Panc1 (cell line): ENCODE results near the gene GDF15. TPM values are rescaled to one million over a fixed set of nuclear protein-coding genes. Genes with fewer than 3 reads are reported as not detected.

Experiments used
- ATAC-seq: fragments of 200-7000 bp; cut with Tn5 transposase; 2 replicates; pipeline ENCODE4 v1.9.1; 2020; ENCODE audit warnings: mild to moderate bottlenecking, moderate library complexity
- BruUV-seq: library from RNA; stranded (reverse); fragments of 400-500 nt; replicated peaks from 2 replicates; lab custom pipeline; 2021; lab: Mats Ljungman, UMichigan
- CTCF ChIA-PET: fragments of 300-600 bp; sonication (Branson Sonifier 250); formaldehyde crosslinking; loops from one replicate; lab custom pipeline; 2022; ENCODE audit warnings: antibody characterized with exemption; lab: Charles Lee
- POLR2A ChIA-PET: fragments of 300-600 bp; sonication (Branson Sonifier 250); formaldehyde crosslinking; loops from one replicate; lab custom pipeline; 2022; ENCODE audit warnings: antibody characterized with exemption; lab: Charles Lee
- DNase-seq: peaks from one replicate; pipeline ENCODE4 v3.0.0-alpha.2; 2010; ENCODE audit warnings: low read depth, low spot score
- H3K27ac ChIP-seq: 2 replicates; pipeline ENCODE4 v1.5.1; 2011; ENCODE audit warnings: mild to moderate bottlenecking, low read length, inconsistent platforms
- H3K27me3 ChIP-seq: fragments of 200-500 bp; sonication (Bioruptor generic); 2 replicates; pipeline ENCODE4 v1.6.0; 2014; ENCODE audit warnings: low read length, inconsistent platforms; ENCODE audit not compliant: control insufficient read depth, insufficient read depth
- H3K36me3 ChIP-seq: fragments of 200-500 bp; sonication (Bioruptor generic); 2 replicates; pipeline ENCODE4 v1.5.1; 2014; ENCODE audit warnings: inconsistent platforms, mild to moderate bottlenecking, low read length, moderate library complexity; ENCODE audit not compliant: control insufficient read depth, insufficient read depth
- H3K4me1 ChIP-seq: 2 replicates; pipeline ENCODE4 v1.5.1; 2011; ENCODE audit warnings: inconsistent platforms, mild to moderate bottlenecking, low read length, moderate library complexity; ENCODE audit not compliant: control insufficient read depth, insufficient read depth
- H3K4me3 ChIP-seq, 2 experiments: 2 replicates each; pipeline ENCODE4 v1.5.1; 2011 to 2012; ENCODE audit warnings: low read depth in 2 of 2, low read length in 2 of 2, mild to moderate bottlenecking in 2 of 2, inconsistent platforms in 1 of 2, moderate library complexity in 1 of 2
- H3K9me3 ChIP-seq: fragments of 200-500 bp; sonication (Bioruptor generic); 2 replicates; pipeline ENCODE4 v1.5.1; 2014; ENCODE audit warnings: low read depth, mild to moderate bottlenecking, inconsistent platforms, low read length, moderate library complexity; ENCODE audit not compliant: control insufficient read depth, insufficient read depth
- CTCF ChIP-seq: fragments of 450-650 bp; IDR thresholded peaks from 2 replicates; pipeline ENCODE4 v1.5.1; 2017; ENCODE audit warnings: mild to moderate bottlenecking
- POLR2AphosphoS5 ChIP-seq: IDR thresholded peaks from 2 replicates; pipeline ENCODE4 v1.6.1; 2012; ENCODE audit warnings: mild to moderate bottlenecking, low read depth, low read length, moderate library complexity
- REST ChIP-seq, 2 experiments: IDR thresholded peaks; 2 replicates each; pipeline ENCODE4 v1.6.1; 2011 to 2012; ENCODE audit warnings: low read depth in 2 of 2, control low read depth in 1 of 2, low read length in 1 of 2, mild to moderate bottlenecking in 1 of 2, moderate library complexity in 1 of 2; ENCODE audit not compliant: insufficient read depth in 1 of 2
- SIN3A ChIP-seq: IDR thresholded peaks from 2 replicates; pipeline ENCODE4 v1.6.1; 2012; ENCODE audit warnings: low read depth, mild to moderate bottlenecking, low read length, moderate library complexity, borderline replicate concordance; ENCODE audit not compliant: insufficient read depth
- in situ Hi-C: cut with HindIII; loops from 2 replicates; pipeline ENCODE4 v1.10.0; 2016; ENCODE audit warnings: low sequenced_read_pairs, low pct_unique_long_range_greater_than_20kb
- intact Hi-C: fragments of 100-400 bp; cut with micrococcal nuclease; formaldehyde crosslinking; loops from one replicate; pipeline ENCODE4 v1.10.0; 2022; ENCODE audit not compliant: unreplicated experiment
- total RNA-seq: library from RNA; stranded (reverse); gene quantifications from one replicate; pipeline ENCODE4 v1.2.1, GENCODE V29; 2021; ENCODE audit not compliant: unreplicated experiment

Gene GDF15
- total RNA-seq, 1 experiment from 2014 or later: 335 TPM

DNA sequence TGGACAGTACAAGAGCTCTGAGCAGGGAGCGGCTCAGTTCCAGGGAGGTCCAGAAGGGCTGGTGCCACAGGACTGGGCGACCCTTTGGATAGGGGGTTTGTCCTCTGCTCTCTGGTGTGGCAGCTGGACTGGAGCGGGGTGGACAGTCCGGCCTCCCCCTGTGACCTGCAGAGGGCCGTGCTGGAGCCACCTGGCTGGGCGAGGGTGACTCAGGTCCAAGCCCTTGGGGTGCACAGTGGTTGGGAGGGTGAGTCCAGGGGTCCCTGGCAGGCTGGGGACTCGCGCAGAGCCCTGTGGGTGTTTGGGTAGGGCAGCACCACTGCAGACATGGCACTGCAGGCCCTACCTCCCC is 40.4 kb downstream of the GDF15 start:
- DNase-seq (no peak), ATAC-seq (no peak)
- no TSS peak for BruUV-seq
- in situ Hi-C loops: no loop called here
- Histone ChIP-seq H3K36me3 (no peaks in the 10 kb centered on the region), H3K4me1 (peaks cover 53% of the 10 kb centered on the region), H3K27me3 (no peaks in the 10 kb centered on the region), H3K27ac (peak overlapping the region; percentile 59; the same call in 1 of the 2 replicates), H3K4me3 (no peak overlapping the region), H3K9me3 (no peaks in the 10 kb centered on the region)
- CTCF ChIA-PET: no interaction called here
- intact Hi-C loops: no loop called here
- TF ChIP-seq CTCF: 0 out of 2 replicates have a peak, but pooled peaks have one; percentile 1
- TF ChIP-seq POLR2AphosphoS5: no peak
- POLR2A ChIA-PET: no interaction called here

GRCh38 chr19:18427080-18427742 is 41.3 kb downstream of the GDF15 start:
- no peak for ATAC-seq
- ChIA-PET POLR2A (no interaction called here), CTCF (no interaction called here)
- Histone ChIP-seq H3K27ac (no peak overlapping the region), H3K27me3 (no peaks in the 10 kb centered on the region), H3K9me3 (no peaks in the 10 kb centered on the region), H3K4me1 (peaks cover 51% of the 10 kb centered on the region), H3K36me3 (no peaks in the 10 kb centered on the region), H3K4me3 (no peak overlapping the region)
- in situ Hi-C loops (no loop called here), intact Hi-C loops (no loop called here)
- no peak for TF ChIP-seq POLR2AphosphoS5
- no peak for TF ChIP-seq CTCF
- no peak for TF ChIP-seq REST (IDR thresholded peaks at IDR 0.05; ENCODE audit: insufficient read depth in 1 of 2, low read depth in 2 of 2, low read length in 1 of 2)
- TF ChIP-seq SIN3A: no peak
- BruUV-seq: no TSS peak
- DNase-seq: no peak
